NOMO-1 treated with DMSO at 0.1 percent for 48 hours (cell line): ENCODE data around the gene AGT.
"Not testable (repeated sequence)": the region's sequence is repeated elsewhere in the genome, so short reads cannot be mapped to it uniquely, and the experiment has no call there.

Experiments used
- DNase-seq: peaks from one replicate; lab custom pipeline; 2025; ENCODE audit not compliant: unreplicated experiment; lab: John Stamatoyannopoulos, UW

AGT gene

DNA sequence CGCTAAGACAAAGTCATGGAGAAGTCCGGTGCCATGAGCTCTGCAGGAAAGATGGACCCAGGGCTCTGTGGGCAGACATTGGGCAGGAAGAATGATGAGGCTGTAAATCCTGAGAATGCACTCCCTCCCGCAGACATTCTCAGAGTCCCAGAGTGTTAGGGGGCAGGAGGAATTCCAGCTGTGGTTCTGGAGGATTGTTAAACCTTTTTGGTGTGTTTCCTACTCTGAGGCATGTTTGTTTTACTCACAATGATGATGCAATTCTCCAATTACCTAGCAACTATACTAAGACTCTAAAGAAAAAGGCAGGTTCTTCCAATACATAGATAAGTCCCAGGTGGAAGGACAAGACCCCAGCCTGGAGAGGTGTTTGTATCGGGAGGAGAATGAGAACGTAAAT lies 30.5 kb upstream of the AGT start:
- DNase-seq: no peak

DNA sequence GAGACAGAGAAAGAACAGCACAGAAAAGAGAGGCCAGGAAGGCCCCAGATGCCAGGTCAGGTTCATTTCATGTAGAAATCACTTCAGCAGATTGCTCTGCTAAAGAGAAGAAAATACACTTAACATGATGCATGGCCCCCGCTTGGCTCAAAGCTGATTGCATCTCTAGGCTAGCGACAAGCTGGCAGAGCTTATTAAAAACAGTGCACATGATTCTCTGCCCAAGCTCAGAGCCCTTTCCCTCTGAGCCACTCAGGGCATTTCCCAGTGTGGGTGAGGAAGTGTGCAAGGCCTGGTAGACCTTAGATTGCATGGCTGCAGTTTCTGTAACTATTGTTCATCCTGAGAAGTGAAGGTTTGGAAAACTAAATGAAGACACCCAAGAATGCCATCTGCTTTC lies 30.0 kb upstream of the AGT start:
- no peak for DNase-seq

DNA sequence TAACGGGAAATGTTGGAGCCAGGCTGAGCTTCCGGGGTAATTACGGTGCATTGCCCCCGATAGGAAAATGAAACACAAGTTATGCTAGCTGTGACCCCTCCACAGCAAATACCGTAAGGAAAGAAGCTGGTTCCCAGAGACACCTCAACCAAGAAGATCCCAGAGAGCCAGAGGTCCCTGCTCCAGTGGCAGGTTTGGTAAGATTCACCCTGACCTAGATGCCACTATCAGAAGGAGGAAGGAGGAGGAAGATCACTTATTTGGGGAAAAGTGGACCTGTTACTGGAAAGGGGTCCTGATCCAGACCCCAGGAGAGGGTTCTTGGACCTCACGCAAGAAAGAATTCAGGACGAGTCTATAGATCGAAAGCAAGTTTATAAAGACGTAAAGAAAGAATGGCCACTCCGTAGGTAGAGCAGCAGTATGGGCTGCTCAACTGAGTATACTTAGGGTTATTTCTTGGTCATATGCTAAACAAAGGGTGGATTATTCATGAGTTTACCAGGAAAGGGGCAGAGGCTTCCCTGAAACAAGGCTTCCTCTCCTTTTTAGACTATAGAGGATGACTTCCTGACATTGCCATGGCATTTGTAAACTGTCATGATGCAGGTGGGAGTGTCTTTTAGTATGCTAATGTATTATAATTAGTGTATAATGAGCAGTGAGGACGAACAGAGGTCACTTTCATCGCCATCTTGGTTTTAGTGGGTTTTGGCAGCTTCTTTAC lies 25.8 kb upstream of the AGT start:
- DNase-seq: no peak

DNA sequence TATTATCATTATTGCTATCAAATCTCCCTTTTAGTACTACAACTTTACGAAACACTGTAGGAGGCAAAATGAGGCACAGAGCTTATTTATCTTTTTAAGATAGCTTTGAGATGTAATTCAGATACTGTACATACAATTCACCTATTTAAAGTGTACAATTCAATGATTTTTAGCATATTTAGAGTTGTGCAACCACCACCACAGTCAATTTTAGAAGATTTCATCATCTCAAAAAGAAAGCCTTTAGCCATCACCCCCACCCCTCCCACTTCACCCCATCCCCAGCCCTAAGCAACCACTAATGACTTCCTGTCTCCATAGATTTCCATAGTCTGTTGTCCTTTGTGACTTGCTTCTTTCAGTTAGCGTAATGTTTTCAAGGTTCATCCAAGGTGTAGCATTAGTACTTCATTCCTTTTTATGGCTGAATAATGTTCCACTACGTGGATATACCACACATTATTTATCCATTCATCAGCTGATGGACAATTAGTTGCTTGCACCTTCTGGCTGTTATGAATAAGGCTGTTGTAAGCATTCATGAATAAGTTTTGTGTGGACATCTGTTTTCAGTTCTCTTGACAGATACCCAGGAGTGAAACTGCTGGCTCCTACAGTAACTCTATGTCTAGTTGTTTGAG lies 23.8 kb upstream of the AGT start:
- peak; percentile 67 for DNase-seq

DNA sequence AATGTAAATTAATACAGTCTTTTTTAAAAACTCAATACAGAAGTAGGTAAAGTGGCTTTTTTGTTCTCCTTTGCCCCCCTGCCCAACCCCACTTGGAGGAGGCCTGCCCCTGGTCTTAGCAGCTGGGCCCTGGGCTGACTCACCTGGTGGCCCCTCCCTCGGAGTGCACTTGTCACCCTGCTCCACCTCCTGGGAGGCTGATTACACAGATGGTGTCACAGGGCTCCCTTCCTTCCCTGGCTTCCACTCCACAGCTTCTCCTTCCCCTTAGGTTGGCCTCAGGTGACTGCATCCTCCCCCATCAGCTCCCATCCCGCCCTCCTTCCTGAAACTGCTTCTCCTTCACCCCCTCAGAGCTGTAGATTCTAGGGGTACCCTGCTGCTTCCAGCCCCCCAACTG lies 21.5 kb upstream of the AGT start:
- no peak for DNase-seq

DNA sequence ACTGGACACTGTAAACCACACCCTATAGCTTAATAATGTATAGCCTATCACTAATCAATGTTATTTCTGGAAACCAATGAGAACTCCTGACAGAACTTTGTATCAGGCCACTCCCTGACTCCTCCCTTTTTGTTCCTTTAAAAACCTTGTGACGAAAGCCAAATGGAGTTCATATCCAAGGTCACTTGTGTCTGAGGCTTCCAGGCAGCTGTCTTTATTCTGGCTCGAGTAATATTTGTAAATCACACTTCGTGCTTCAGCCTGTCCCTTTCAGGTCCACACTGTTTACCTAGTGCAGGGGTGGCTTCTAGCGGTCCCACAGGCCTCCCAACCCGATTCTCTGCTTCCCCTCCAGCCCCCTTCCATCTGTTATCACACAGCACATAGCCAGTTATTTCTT lies 17.1 kb upstream of the AGT start:
- no peak for DNase-seq

DNA sequence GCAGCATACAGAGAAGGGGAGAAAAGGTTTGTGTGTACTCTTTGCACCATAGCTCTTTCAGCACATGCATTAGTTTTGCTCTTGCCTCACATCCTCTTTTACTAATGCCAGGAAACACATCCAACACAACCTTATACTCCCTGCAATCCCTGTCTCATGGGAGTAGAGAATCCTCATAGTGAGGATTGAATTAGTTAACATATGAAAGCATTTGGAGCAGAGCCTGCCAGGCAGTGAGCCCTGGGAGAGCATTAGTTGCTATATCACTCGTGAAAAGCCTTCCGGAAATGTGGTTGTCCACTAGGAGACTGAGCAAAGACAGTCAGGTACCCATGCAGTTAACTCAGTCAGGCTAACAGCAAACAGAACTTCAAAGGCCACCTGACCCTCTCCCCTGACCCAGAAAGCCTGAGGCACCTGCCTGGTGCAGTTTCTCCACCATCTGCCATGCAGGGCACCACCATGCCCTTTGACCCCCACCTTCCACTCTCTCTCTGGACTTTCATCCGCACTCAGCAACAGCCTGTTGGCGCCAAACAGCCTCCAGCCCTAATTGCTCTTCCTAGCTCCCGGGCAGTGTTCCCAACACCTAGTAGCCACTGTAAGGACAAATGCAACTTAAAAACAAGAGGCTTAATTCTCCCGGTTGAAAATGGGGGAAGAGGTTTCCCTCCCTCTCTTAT lies 14.9 kb upstream of the AGT start:
- peak; percentile 48 for DNase-seq

DNA sequence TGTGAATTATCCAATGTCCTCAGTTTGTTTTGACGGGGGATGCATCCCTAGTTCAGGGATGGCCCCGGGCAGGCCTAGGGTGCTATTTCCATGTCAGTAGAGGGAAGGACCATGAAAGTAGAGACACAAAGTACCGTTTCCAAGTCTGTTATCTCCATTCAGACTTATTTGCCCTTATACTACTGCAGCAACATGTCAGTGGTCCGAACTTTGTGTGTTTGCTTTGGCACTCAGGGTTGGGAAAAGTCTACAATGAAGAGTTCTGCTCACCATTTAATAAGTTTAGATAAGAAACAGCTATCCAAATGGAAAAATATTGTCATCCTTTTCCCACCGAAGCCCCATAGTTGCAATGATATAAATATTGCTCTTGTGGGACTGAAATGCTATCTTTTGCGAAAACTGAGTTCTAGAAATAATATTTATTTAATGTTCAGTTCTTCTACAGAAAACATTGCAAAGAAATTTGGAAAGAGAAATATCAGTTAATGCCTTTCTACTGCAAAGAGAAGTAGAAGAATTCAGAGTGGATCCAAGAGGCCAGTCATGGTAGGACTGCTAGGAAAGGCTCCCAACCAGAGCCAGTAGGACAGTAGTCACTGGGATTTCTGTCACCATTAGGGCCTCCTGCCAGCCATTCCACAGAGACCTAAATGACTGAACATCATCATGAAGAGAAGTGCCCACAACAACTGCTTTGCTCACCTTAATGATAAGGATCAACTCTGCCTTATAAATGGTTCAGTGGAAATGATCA lies 11.5 kb upstream of the AGT start:
- DNase-seq: no peak

DNA sequence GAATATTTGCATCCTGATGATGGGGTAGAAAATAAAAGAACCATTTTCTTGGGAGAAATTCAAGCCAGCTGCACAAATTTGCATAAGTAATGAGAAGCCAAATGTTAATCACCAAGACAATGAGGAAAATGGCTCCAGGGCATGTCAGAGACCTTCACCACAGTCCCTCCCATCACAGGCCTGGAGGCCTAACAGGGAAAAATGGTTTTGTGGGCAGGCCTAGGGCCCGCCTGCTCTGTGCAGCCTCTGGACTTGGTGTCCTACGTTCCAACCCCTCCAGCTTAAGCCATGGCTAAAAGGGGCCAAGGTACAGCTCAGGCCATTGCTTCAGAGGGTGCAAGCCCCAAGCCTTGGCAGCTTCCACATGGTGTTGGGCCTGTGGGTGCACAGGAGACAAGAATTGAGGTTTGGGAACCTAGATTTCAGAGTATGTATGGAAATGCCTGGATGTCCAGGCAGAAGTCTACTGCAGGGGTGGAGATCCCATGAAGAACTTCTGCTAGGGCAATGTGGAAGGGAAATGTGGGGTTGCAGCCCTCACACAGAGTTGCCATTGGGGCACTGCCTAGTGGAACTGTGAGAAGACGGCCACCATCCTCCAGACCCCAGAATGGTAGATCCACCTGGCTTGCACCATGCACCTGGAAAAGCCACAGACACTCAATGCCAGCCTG lies 8.1 kb upstream of the AGT start:
- DNase-seq: not testable (repeated sequence)

DNA sequence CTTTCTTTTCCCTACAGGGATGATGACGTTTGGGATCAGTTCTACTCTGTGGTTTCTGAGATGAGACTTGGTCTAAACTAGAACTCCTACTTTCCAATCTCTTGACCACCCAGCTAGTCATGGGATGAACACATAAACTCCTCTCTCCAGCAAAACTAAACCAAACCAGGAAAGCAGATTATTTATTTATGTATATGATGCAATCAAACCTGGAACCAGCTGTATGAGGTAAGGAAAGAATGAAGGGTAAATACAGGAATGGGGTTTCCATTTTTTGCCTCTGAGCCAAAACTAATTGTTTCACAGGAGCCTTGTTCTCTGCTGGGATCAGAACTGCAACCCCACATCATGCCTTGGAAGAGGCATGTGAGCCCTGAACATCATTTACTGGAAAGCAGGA lies 3.3 kb upstream of the AGT start:
- no peak for DNase-seq

DNA sequence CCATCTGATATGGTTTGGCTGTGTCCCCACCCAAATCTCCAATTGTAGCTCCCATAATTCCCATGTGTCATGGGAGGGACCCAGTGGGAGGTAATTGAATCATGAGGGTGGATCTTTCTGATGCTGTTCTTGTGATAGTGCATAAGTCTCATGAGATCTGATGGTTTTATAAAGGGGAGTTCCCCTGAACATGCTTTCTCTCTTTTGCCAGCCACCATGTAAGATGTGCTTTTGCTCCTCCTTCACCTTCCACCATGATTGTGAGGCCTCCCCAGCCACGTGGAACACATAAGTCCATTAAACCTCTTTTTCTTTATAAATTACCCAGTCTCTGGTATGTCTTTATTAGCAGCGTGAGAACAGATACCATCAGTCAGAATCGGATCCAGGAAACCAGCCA lies 2.5 kb upstream of the AGT start:
- DNase-seq: not testable (repeated sequence)

DNA sequence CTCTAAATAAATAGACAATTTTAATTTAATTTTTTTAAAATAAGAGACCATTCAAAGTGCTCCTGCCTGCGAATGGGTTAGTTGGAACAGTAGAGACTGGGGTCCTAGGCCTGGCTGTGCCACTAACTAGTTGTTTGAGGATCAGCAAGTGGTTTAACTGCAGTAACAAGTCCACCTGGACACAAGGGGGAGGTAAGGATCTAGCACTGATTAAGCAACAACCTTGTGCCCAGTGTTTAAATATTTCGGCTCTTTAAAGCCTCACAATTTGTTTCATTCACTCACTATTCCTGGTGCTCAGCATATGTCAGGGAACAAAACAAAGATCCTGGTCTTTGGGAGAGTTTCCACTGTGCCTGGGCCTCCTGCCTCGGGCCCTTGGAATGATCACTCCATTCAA lies 1.6 kb upstream of the AGT start:
- DNase-seq: no peak

DNA sequence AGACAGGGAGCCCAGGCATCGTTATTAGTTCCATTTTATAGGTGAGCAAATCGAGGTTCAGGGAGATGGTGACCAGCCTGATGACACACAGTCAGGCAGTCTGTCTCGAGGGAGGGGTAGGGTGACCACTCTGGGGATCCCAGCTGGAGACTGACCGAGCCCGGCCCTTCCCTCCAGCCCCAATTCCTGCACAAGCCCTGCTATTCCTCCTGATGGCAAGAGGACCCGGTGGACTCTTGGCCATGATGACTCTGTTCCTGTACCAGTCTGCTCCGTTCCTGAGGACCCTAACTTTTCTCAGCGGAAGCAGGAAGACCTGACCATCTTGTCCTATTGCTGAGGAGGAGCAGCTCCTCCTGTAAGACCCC lies 391 bp downstream of the AGT start:
- DNase-seq: no peak

DNA sequence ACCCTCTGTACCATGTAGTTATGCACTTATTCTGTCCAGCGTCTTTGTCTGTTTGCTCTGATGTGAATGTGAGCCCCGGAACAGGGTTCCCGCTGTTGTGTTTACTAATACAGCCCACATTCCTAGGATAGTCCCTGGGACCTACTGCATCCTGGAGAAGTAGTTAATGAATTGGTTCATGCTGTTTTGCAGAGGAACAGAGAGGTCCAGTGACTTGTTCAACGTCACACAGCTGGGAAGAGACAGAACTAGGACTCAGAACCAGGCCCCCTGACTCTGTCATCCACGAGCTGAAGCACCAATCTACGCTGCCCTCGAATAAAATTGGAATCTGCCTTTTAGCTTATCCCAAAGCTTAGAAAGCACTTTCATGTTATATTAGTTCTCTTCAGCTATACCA lies 784 bp downstream of the AGT start:
- DNase-seq: no peak

DNA sequence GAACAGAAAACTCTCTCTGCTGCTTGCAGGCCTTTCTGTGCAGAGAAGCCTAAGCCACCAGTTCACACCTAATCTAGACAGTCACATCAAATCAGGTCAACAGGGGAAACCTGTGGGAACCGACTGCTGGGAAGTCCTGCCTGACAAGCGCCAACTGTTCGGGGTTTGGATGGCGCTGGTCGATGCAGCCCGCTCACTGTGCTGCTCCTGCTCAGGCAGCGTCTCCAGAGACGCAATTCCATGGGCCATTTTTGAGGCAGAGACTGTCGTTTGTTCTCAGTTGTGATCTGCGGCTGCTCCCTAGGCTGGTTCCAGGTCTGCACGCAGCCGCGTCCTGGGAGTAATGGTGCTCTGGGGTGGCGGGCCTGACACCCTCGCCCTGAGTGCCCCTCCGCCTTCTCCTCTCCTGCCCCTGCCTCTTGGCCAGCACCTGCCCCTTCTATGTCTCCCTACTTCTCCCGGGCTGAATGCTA lies 1.4 kb downstream of the AGT start:
- DNase-seq: no peak

DNA sequence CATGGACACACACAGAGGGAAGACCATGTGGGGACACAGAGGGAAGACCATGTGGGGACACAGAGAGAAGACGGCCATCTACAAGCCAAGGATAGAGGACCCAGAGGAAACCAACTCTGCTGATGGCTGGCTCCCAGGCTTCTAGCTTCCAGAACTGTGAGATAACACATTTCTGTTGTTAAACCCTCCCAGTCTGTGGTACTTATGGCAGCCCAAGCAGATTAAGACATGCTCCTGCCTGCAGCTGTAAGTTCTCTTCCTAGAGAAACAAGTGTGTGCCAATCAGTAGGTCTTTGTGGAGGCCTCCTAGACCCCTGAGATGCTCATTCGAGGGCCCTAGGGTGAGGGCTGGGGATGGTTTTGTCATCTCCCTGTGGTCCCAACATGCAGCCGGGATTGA lies 2.7 kb downstream of the AGT start:
- DNase-seq: no peak

DNA sequence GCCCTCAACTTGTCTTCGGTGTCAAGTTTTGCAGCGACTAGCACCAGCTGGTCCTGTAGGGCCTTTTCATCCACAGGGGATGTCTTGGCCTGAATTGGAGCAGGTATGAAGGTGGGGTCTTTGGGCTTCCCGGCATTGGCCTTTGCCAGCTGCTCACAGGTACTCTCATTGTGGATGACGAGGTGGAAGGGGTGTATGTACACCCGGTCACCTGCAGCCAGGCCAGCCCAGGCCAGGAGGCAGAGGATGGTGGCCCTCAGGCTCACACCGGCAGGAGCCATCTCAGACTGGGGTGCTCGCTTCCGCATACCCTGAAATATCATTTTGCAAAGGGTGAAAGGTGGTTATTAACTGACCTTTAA lies 3.4 kb downstream of the AGT start:
- DNase-seq: no peak

DNA sequence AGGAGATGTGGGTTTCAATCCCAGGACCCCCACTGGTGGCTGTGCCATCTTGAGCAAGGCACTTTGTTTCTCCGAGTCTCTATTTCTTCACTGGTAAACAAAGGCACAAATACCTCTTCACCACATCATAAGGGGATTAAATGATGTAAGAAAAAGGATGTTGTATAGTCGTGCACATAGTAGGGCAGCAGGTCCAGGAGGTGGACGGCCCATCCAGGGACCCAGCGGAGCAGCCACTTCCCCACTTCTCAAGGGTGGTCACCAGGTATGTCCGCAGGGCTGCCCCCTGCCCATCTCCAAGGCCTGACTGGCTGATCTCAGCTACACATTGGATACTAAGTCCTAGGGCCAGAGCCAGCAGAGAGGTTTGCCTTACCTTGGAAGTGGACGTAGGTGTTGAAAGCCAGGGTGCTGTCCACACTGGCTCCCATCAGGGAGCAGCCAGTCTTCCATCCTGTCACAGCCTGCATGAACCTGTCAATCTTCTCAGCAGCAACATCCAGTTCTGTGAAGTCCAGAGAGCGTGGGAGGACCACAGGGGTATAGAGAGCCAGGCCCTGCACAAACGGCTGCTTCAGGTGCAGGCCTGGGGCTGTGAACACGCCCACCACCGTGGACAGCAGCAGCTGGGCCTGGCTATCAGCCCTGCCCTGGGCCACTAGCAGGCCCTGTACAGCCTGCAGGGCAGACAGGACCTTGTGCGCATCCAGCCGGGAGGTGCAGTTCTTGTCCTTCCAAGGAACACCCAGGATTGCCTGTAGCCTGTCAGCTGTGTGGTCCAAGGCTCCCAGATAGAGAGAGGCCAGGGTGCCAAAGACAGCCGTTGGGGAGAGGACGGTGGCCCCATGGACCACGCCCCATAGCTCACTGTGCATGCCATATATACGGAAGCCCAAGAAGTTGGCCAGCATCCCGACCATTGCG lies 4.0 kb downstream of the AGT start:
- DNase-seq: no peak

DNA sequence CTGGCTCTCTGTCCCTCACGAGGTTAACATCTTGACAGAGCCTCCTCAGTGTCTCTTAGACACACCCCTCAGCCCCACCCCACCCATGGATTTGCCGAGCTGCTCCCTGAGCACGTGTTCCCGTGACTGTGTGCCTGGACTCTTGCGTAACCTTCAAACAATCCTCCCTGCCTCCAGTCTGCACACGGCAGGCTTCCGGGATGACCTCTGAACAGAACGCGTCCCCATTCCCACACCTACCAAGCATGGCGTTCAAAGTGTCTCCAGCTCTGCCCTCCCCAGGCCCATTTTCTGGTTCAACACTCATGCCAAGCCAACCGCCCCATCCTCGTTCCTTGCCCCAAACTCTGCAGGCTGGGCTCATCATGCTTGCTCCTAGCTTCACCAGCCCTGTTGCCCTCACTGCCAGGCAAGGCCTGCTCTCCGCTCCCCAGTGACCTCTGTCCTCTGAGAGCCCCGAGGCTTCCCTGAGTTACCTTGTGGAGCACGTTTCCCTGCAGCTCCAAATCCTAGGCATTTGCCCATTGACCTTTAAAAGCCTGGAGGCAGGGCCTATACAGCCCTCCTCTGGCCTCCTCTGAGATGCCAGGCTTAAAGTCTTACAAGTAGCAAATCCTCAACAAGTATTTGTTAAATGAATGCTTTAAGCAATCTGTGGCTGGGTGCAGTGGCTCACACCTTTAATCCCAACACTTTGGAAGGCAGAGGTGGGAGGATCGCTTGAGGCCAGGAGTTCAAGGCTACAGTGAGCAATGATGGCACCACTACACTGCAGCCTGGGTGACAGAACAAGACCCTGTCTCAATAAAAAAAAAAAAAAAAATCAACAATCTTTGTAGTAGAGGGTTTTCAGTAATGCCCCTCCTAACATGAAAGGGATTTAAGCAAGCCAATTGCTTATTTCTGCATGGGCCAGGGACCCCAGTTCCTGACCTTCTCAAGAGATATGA lies 5.0 kb downstream of the AGT start:
- DNase-seq: peak; percentile 54
